ENCODE measurements around the gene CPA1.

CPA1 gene

GRCh38 chr7:130421684-130422083, 41.4 kb downstream of the CPA1 start:
- H3K27ac ChIP-seq (ENCODE audit: low read depth, low read length): peak overlapping the region; percentile 45
- H3K9ac ChIP-seq (ENCODE audit: low read length): no peak overlapping the region
- H3K4me3 ChIP-seq (ENCODE audit: low read depth in 1 of 2, low read length in 2 of 2): no peak overlapping the region
- H3K27me3 ChIP-seq (ENCODE audit: control insufficient read depth in 1 of 2, insufficient read depth in 2 of 2, low read length in 2 of 2): no peaks in the 10 kb centered on the region
- no peaks in the 10 kb centered on the region for H3K36me3 ChIP-seq (ENCODE audit: insufficient read depth, low read length)
- H3K4me1 ChIP-seq (ENCODE audit: insufficient read depth, low read length): peaks cover 4% of the 10 kb centered on the region
- H3K9me3 ChIP-seq (ENCODE audit: low read length): no peaks in the 10 kb centered on the region

- H3K4me1 ChIP-seq (ENCODE audit: insufficient read depth, low read length): no peaks in the 10 kb centered on the region
- H3K9me3 ChIP-seq (ENCODE audit: low read length): no peaks in the 10 kb centered on the region
- no peaks in the 10 kb centered on the region for H3K36me3 ChIP-seq (ENCODE audit: insufficient read depth, low read length)
- no peak overlapping the region for H3K9ac ChIP-seq (ENCODE audit: low read length)
- H3K4me3 ChIP-seq (ENCODE audit: low read depth in 1 of 2, low read length in 2 of 2): no peak overlapping the region
- no peak overlapping the region for H3K27ac ChIP-seq (ENCODE audit: low read depth, low read length)
- H3K27me3 ChIP-seq (ENCODE audit: control insufficient read depth in 1 of 2, insufficient read depth in 2 of 2, low read length in 2 of 2): no peaks in the 10 kb centered on the region
Observed at GRCh38 chr7:130423501-130424037, 43.3 kb downstream of the CPA1 start.

GRCh38 chr7:130425796-130426195, 45.5 kb downstream of the CPA1 start:
- no peak overlapping the region for H3K27ac ChIP-seq (ENCODE audit: low read depth, low read length)
- peaks cover 5% of the 10 kb centered on the region for H3K4me1 ChIP-seq (ENCODE audit: insufficient read depth, low read length)
- no peak overlapping the region for H3K4me3 ChIP-seq (ENCODE audit: low read depth in 1 of 2, low read length in 2 of 2)
- H3K27me3 ChIP-seq (ENCODE audit: control insufficient read depth in 1 of 2, insufficient read depth in 2 of 2, low read length in 2 of 2): no peaks in the 10 kb centered on the region
- no peaks in the 10 kb centered on the region for H3K36me3 ChIP-seq (ENCODE audit: insufficient read depth, low read length)
- no peak overlapping the region for H3K9ac ChIP-seq (ENCODE audit: low read length)
- H3K9me3 ChIP-seq (ENCODE audit: low read length): no peaks in the 10 kb centered on the region

- Histone ChIP-seq H3K4me1 (ENCODE audit: insufficient read depth, low read length) (peaks cover 10% of the 10 kb centered on the region), H3K9ac (ENCODE audit: low read length) (no peak overlapping the region), H3K4me3 (ENCODE audit: low read depth in 1 of 2, low read length in 2 of 2) (no peak overlapping the region), H3K27ac (ENCODE audit: low read depth, low read length) (no peak overlapping the region), H3K36me3 (ENCODE audit: insufficient read depth, low read length) (no peaks in the 10 kb centered on the region), H3K27me3 (ENCODE audit: control insufficient read depth in 1 of 2, insufficient read depth in 2 of 2, low read length in 2 of 2) (no peaks in the 10 kb centered on the region), H3K9me3 (ENCODE audit: low read length) (no peaks in the 10 kb centered on the region)
Observed at GRCh38 chr7:130426564-130426963, 46.3 kb downstream of the CPA1 start.

GRCh38 chr7:130429019-130429418, 48.7 kb downstream of the CPA1 start:
- H3K27ac ChIP-seq (ENCODE audit: low read depth, low read length): no peak overlapping the region
- no peaks in the 10 kb centered on the region for H3K27me3 ChIP-seq (ENCODE audit: control insufficient read depth in 1 of 2, insufficient read depth in 2 of 2, low read length in 2 of 2)

GRCh38 chr7:130430115-130430514, 49.8 kb downstream of the CPA1 start:
- H3K9me3 ChIP-seq (ENCODE audit: low read length): no peaks in the 10 kb centered on the region
- H3K9ac ChIP-seq (ENCODE audit: low read length): no peak overlapping the region
- H3K27ac ChIP-seq (ENCODE audit: low read depth, low read length): no peak overlapping the region
- H3K27me3 ChIP-seq (ENCODE audit: control insufficient read depth in 1 of 2, insufficient read depth in 2 of 2, low read length in 2 of 2): no peaks in the 10 kb centered on the region
- peaks cover 10% of the 10 kb centered on the region for H3K4me1 ChIP-seq (ENCODE audit: insufficient read depth, low read length)
- H3K36me3 ChIP-seq (ENCODE audit: insufficient read depth, low read length): no peaks in the 10 kb centered on the region
- H3K4me3 ChIP-seq (ENCODE audit: low read depth in 1 of 2, low read length in 2 of 2): no peak overlapping the region

More at GRCh38 chr7:130429019-130429418, 48.7 kb downstream of the CPA1 start:
- Histone ChIP-seq H3K4me1 (ENCODE audit: insufficient read depth, low read length) (peaks cover 10% of the 10 kb centered on the region), H3K36me3 (ENCODE audit: insufficient read depth, low read length) (no peaks in the 10 kb centered on the region), H3K4me3 (ENCODE audit: low read depth in 1 of 2, low read length in 2 of 2) (no peak overlapping the region), H3K9ac (ENCODE audit: low read length) (no peak overlapping the region), H3K9me3 (ENCODE audit: low read length) (no peaks in the 10 kb centered on the region)

GRCh38 chr7:130430841-130431666, 50.8 kb downstream of the CPA1 start:
- Histone ChIP-seq H3K4me1 (ENCODE audit: insufficient read depth, low read length) (peaks cover 10% of the 10 kb centered on the region), H3K9me3 (ENCODE audit: low read length) (no peaks in the 10 kb centered on the region), H3K27me3 (ENCODE audit: control insufficient read depth in 1 of 2, insufficient read depth in 2 of 2, low read length in 2 of 2) (no peaks in the 10 kb centered on the region), H3K4me3 (ENCODE audit: low read depth in 1 of 2, low read length in 2 of 2) (peak overlapping the region in 1 of 2 donors; percentile 32), H3K36me3 (ENCODE audit: insufficient read depth, low read length) (no peaks in the 10 kb centered on the region), H3K27ac (ENCODE audit: low read depth, low read length) (no peak overlapping the region), H3K9ac (ENCODE audit: low read length) (no peak overlapping the region)

GRCh38 chr7:130432886-130433285, 52.6 kb downstream of the CPA1 start:
- H3K27ac ChIP-seq (ENCODE audit: low read depth, low read length): no peak overlapping the region
- no peaks in the 10 kb centered on the region for H3K9me3 ChIP-seq (ENCODE audit: low read length)
- H3K27me3 ChIP-seq (ENCODE audit: control insufficient read depth in 1 of 2, insufficient read depth in 2 of 2, low read length in 2 of 2): no peaks in the 10 kb centered on the region
- H3K4me1 ChIP-seq (ENCODE audit: insufficient read depth, low read length): peaks cover 10% of the 10 kb centered on the region
- H3K4me3 ChIP-seq (ENCODE audit: low read depth in 1 of 2, low read length in 2 of 2): no peak overlapping the region
- no peak overlapping the region for H3K9ac ChIP-seq (ENCODE audit: low read length)
- no peaks in the 10 kb centered on the region for H3K36me3 ChIP-seq (ENCODE audit: insufficient read depth, low read length)

- Histone ChIP-seq H3K27ac (ENCODE audit: low read depth, low read length) (no peak overlapping the region), H3K9ac (ENCODE audit: low read length) (no peak overlapping the region), H3K36me3 (ENCODE audit: insufficient read depth, low read length) (no peaks in the 10 kb centered on the region), H3K4me1 (ENCODE audit: insufficient read depth, low read length) (peaks cover 10% of the 10 kb centered on the region), H3K9me3 (ENCODE audit: low read length) (no peaks in the 10 kb centered on the region), H3K27me3 (ENCODE audit: control insufficient read depth in 1 of 2, insufficient read depth in 2 of 2, low read length in 2 of 2) (no peaks in the 10 kb centered on the region), H3K4me3 (ENCODE audit: low read depth in 1 of 2, low read length in 2 of 2) (no peak overlapping the region)
Observed at GRCh38 chr7:130433301-130433700, 53.0 kb downstream of the CPA1 start.

- H3K9me3 ChIP-seq (ENCODE audit: low read length): no peaks in the 10 kb centered on the region
- no peaks in the 10 kb centered on the region for H3K36me3 ChIP-seq (ENCODE audit: insufficient read depth, low read length)
- no peak overlapping the region for H3K4me3 ChIP-seq (ENCODE audit: low read depth in 1 of 2, low read length in 2 of 2)
- H3K4me1 ChIP-seq (ENCODE audit: insufficient read depth, low read length): peaks cover 5% of the 10 kb centered on the region
- H3K27me3 ChIP-seq (ENCODE audit: control insufficient read depth in 1 of 2, insufficient read depth in 2 of 2, low read length in 2 of 2): no peaks in the 10 kb centered on the region
- H3K27ac ChIP-seq (ENCODE audit: low read depth, low read length): no peak overlapping the region
- no peak overlapping the region for H3K9ac ChIP-seq (ENCODE audit: low read length)
Observed at GRCh38 chr7:130435311-130435854, 55.1 kb downstream of the CPA1 start.

- Histone ChIP-seq H3K9ac (ENCODE audit: low read length) (no peak overlapping the region), H3K36me3 (ENCODE audit: insufficient read depth, low read length) (no peaks in the 10 kb centered on the region), H3K9me3 (ENCODE audit: low read length) (no peaks in the 10 kb centered on the region), H3K4me1 (ENCODE audit: insufficient read depth, low read length) (peaks cover 3% of the 10 kb centered on the region), H3K27ac (ENCODE audit: low read depth, low read length) (no peak overlapping the region), H3K27me3 (ENCODE audit: control insufficient read depth in 1 of 2, insufficient read depth in 2 of 2, low read length in 2 of 2) (no peaks in the 10 kb centered on the region), H3K4me3 (ENCODE audit: low read depth in 1 of 2, low read length in 2 of 2) (no peak overlapping the region)
Observed at GRCh38 chr7:130436253-130436652, 56.0 kb downstream of the CPA1 start.
